Amniotic stem cell (primary cell): Measurements from ENCODE around the gene FBXL13.
"Not testable (repeated sequence)": the region's sequence is repeated elsewhere in the genome, so short reads cannot be mapped to it uniquely, and the experiment has no call there.

Experiments used
- DNase-seq: peaks from one replicate; lab custom pipeline; 2025; lab: John Stamatoyannopoulos, UW

The FBXL13 gene

GRCh38 chr7:102859084-102859798 lies 215.4 kb downstream of the FBXL13 start:
- no peak for DNase-seq

- no peak for DNase-seq
Observed at GRCh38 chr7:102856036-102856435, 218.6 kb downstream of the FBXL13 start.

- DNase-seq: no peak
Observed at GRCh38 chr7:102849538-102849937, 225.1 kb downstream of the FBXL13 start.

GRCh38 chr7:102849079-102849478 lies 225.5 kb downstream of the FBXL13 start:
- DNase-seq: no peak

GRCh38 chr7:102845346-102845745 lies 229.2 kb downstream of the FBXL13 start:
- DNase-seq: no peak

- no peak for DNase-seq
Observed at GRCh38 chr7:102843850-102844249, 230.7 kb downstream of the FBXL13 start.

GRCh38 chr7:102842284-102842683 lies 232.3 kb downstream of the FBXL13 start:
- DNase-seq: no peak

- DNase-seq: no peak
Observed at GRCh38 chr7:102841290-102841689, 233.3 kb downstream of the FBXL13 start.

GRCh38 chr7:102840404-102840803 lies 234.2 kb downstream of the FBXL13 start:
- DNase-seq: no peak

- DNase-seq: not testable (repeated sequence)
Observed at GRCh38 chr7:102838572-102839101, 236.0 kb downstream of the FBXL13 start.

GRCh38 chr7:102837802-102838201 lies 236.8 kb downstream of the FBXL13 start:
- no peak for DNase-seq

- no peak for DNase-seq
Observed at GRCh38 chr7:102836977-102837376, 237.6 kb downstream of the FBXL13 start.

GRCh38 chr7:102836191-102836919 lies 238.2 kb downstream of the FBXL13 start:
- DNase-seq: peak; percentile 65

- peak; percentile 58 for DNase-seq
Observed at GRCh38 chr7:102834999-102835398, 239.6 kb downstream of the FBXL13 start.

- DNase-seq: no peak
Observed at GRCh38 chr7:102834466-102834865, 240.1 kb downstream of the FBXL13 start.

GRCh38 chr7:102833343-102833742 lies 241.3 kb downstream of the FBXL13 start:
- no peak for DNase-seq

GRCh38 chr7:102832674-102833073 lies 241.9 kb downstream of the FBXL13 start:
- no peak for DNase-seq

GRCh38 chr7:102830197-102830596 lies 244.4 kb downstream of the FBXL13 start:
- no peak for DNase-seq

- DNase-seq: no peak
Observed at GRCh38 chr7:102829075-102829474, 245.5 kb downstream of the FBXL13 start.

- no peak for DNase-seq
Observed at GRCh38 chr7:102828286-102828685, 246.3 kb downstream of the FBXL13 start.

GRCh38 chr7:102823390-102824119 lies 251.0 kb downstream of the FBXL13 start:
- no peak for DNase-seq

- no peak for DNase-seq
Observed at GRCh38 chr7:102821994-102822747, 252.4 kb downstream of the FBXL13 start.
